GM21619 (cell line): ENCODE measurements around the gene HAT1.

Source experiments
- ATAC-seq: cut with Tn5 transposase; IDR thresholded peaks from one replicate; pipeline ENCODE4 v1.9.1; 2021; ENCODE audit not compliant: unreplicated experiment

The HAT1 gene

DNA sequence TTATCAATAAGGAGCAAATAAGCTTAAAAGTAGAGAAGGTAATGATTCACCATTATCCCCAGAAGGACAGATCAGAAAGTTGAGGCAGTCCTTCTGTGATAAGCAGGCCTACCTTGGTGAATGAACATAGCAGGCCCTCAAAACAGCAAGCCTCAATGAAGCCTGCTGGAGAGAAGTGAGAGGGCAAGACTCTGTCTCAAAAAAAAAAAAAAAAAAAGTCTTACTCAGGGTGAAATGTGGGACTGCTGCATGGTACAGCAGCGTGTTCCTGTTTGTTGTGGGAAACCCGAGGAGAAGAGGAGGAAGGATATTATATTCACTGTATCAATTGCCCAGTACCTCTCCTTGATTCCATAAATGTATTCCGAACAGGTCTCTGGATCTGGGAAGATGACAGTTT lies 8.7 kb upstream of the HAT1 start:
- ATAC-seq: no peak

DNA sequence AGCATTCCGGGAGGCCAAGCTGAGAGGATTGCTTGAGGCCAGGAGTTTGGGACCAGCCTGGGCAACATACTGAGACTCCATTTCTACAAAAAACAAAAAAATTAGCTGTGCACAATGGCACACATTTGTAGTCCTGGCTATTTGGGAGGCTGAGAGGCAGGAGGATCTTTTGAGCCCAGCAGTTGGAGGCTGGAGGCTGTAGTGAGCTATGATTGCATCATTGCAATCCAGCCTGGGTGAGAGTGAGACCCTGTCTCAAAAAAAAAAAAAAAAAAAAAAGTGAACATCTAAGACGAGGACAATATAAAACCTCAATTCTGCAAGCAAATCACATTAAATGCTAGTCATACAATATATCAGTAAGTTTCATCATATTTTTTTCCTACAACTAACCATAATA lies 2.8 kb upstream of the HAT1 start:
- ATAC-seq: no peak

DNA sequence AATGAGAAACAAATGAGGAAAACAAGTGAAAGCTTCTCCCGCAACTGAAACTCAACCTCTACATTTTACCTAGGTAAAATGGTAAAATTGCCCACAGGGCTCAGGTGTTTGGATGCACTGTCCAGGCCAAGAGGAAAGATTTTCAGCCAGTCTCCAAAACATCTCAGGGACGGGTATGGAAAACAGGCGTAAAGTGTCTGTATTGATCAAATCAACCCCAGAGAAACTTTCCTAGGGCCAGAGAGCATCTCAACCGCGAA lies 361 bp upstream of the HAT1 start:
- no peak for ATAC-seq

DNA sequence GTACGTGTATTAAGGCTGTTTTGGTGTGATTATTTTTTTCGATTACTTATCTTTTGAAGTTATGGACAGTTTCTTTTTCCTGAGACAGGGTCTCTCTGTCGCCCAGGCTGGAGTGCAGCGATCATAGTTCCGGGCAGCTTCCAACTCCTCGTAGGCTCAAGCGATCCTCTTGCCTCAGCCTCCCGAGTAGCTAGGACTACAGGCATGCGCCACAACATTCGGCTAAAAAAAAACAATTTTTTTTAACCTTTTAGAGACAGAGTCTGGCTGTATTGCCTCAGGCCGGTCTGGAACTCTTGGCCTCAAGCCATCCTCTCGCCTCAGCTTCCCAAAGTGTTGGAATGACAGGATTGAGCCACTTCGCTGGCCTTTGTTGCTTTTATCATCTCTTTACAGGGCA lies 945 bp downstream of the HAT1 start:
- no peak for ATAC-seq

DNA sequence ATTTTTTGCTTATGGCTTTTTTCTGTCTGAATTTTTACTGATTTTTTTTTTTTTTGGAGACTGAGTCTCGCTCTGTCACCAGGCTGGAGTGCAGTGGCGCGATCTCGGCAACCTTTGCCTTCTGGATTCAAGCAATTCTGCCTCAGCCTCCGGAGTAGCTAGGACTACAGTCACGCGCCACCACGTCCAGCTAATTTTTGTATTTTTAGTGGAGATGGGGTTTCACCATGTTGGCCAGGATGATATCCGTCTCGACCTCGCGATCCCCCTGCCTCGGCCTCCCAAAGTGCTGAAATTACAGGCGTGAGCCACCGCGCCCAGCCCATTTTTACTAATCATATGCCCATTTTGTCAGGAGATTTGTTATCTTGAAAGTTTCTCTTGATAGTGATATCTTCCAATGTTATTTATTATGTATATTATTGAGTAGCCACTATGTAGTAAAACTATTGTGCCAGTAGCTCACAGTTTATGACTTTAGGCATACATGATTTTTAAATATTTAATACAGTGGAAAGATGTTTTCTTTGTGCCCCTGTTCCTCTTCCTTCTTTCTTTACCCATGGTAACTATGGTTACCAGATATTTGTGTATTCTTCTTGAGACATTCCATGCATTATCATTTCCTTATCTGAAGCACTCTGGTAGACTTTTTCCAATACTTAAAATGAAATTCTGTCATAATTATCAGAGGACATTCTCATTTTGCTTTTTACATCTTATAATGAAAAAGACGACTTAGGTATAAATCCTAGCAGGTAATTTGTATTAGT lies 2.1 kb downstream of the HAT1 start:
- ATAC-seq: no peak

DNA sequence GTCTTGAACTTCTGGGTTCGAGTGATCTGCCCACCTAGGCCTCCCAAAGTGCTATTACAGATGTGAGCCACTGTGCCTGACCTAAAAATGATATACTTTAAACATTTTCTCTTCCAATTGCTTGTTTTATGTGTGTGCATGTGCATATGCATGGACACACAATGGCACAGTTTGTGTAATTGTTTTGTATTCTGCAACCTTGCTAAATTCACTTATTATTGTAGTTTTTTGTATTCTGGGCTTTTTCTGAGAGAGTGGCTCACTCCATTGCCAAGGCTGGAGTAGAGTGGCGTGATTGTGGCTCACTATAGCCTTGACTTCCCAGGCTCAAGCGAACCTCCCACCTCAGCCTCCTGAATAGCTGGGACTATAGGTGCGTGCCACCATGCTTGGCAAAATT lies 8.1 kb downstream of the HAT1 start:
- no peak for ATAC-seq

DNA sequence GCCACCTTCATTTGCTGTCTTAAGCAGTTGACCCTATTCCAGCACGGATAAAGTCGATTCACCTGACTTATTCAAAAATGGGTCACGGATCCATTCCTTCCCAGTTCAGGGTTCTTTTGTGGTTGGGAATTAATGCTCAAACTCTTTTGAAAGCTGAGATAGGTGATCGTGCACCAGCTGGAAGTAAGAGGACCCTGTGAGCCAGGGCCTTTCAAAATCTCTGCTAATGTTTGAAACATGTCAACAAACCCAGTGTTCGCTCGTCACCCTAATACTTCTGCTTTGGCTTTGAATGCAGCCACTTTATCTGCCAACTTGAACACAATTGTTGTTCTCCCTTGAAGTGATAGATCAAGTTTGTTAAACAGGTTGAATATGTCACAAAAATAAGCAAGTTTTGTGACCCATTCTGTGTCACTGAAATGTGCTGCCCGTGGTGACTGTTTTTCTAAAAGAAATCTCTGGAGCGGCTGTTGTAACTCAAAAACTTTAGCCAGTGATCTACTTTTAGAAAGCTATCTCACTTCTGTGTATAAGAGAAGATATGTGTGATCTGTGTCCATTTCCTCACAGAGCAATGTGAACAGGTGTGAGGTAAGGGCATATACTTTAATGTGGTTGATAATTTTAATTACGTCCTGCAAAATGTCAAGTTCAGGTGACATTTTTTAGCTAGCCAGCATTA lies 16.9 kb downstream of the HAT1 start:
- ATAC-seq: no peak

DNA sequence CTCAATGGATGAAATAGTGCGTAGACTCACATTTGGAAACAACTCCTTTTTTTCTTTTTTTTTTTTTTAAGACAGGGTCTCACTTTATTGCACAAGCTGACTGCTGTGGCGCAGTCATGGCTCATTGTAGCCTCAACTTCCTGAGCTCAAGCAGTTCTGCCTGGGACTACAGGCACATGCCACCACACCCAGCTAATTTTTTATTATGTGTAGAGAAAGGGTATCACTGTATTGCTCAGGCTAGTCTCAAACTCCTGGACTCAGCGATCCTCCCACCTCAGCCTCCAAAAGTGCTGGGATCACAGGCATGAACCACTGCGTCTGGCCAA lies 17.4 kb downstream of the HAT1 start:
- ATAC-seq: no peak

DNA sequence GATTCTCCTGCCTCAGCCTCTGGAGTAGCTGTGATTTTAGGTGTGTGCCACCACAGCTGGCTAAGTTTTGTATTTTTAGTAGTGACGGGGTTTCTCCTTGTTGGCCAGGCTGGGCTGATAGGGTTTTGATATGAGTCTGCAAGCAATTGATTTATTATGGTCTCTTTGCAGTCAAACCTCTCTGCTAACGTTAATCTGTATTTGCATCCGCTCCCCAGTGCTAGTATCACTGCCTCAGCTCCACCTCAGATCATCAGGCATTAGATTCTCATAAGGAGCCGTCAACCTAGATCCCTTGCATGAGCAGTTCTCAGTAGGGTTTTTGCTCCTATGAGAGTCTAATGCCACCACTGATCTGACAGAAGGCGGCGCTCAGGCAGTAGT lies 19.0 kb downstream of the HAT1 start:
- no peak for ATAC-seq

DNA sequence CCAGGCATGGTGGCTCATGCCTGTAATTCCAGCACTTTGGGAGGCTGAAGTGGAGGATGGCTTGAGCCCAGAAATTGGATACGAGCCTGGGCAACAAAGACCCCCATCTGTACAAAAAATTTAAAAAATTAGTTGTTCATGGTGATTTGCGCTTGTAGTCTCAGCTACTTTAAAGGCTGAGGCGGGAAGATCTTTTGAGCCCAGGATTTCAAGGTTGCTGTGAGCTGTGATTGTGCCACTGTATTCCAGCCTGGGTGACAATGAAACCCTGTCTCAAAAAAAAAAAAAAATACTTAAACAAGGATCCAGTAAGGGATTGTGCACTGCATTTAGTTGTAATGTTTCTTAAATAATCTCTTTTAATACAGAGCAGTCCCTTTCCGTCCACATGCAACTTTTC lies 21.6 kb downstream of the HAT1 start:
- ATAC-seq: no peak

DNA sequence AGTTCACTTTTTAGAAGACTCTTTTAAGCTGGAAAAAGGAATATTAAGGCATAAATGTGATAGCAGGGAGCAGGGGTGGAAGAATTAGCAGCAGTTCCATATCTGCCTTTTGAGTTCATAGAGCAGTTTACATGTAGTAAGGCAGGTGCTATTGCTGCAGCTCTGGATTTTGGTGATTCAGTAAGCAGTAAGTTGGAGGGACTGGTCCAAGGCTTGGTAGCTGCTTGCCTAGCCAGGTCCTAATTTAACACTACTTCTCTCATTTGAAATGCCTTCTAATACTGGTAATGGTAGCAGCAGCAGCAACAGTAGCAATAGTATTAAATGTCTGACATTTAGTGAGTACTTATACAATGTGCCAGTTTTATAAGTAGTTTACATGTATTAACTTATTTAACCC lies 30.0 kb downstream of the HAT1 start:
- no peak for ATAC-seq

DNA sequence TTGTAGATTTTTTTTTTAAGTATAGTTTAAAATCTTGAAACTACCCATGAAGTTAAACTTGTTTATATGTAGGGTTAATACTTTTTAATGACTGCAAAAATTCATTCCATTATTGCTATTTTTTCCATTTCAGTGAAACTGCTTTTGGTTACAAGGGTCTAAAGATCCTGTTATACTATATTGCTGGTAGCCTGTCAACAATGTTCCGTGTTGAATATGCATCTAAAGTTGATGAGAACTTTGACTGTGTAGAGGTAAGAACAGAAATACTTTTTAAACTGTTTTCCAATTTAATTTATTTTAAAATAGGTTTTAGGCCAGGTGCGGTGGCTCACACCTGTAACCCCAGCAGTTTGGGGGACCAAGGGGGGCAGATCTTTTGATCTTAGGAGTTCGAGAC lies 30.5 kb downstream of the HAT1 start:
- no peak for ATAC-seq

DNA sequence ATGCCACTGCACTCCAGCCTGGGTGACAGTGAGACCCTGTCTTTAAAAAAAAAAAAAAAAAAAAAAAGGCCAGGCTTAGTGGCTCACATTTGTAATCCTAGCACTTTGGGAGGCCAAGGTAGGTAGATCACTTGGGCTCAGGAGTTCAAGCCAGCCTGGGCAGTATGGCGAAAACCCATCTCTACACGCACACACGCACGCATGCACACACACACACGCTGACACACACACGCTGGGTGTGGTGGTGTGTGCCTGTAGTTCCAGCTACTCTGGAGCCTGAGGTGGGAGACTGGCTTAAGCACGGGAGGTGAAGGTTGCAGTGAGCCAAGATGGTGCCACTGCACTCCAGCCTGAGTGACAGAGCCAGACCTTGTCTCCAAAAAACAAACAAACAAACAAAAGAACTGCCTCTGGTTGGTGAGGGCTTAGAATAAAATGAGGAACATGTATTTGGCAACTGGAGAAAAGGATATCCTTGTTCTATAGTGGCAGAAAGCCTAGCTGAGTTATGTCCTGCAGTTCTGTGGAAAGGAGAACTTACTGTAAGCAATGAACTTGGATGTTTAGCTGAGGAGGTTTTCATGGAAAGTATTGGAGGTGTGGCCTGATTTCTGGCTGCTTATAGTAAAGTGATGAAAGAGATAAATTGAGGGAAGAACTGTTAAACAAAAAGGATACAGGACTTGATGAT lies 34.0 kb downstream of the HAT1 start:
- no peak for ATAC-seq

DNA sequence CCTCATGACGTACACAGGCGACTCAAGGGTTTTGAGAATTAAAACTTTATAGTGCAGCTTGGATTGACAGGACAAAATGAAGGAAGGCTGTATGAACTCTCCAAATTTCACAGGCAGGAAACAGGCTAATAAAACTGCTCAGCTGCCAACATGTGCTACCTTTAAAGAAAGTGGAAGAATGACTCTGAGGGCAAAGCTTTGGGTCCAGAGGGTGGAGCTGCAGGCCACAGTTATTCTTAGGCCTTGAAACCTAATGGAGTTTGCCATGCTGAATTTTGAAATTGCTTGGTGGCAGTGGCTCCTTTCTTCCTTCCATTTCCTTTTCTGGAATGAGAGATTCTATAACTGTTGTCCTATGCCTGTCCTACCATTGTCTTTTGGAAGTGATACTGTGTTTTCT lies 34.8 kb downstream of the HAT1 start:
- no peak for ATAC-seq

DNA sequence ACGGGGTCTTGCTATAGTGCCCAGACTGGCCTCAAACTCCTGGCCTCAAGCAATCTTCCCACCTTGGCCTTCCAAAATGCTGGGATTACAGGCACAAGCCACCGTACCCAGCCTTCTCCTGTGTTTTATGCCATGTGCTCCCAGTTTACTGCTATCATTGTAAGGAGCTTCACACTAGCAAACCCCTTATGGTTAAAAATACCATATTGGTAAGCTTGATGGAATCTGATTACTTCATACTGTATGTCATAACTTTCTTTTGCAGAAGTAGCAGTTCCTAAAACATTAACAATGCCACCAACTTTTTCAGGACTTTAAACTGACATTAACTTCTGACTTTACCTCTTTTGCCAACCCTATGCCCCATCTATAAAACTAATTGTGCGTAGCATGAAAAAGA lies 36.2 kb downstream of the HAT1 start:
- no peak for ATAC-seq

DNA sequence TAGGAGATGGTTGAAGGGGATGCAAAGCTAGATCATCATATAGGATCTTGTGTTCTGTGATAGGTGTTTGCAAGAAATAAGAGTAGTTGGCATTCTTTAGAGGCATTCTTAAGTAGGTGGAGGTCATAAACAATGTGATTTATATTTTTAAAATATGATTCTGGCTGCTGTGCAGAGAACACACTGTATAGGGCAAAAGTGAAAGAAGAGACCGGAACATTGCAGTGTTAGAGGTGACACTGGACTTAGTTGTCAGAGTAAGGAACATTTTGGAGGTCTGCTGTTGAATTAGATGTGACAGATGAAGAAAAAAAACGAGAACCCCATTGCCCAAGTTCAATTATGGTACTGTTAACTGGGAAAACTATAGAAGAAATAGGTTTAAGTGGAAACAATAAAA lies 37.7 kb downstream of the HAT1 start:
- ATAC-seq: no peak

DNA sequence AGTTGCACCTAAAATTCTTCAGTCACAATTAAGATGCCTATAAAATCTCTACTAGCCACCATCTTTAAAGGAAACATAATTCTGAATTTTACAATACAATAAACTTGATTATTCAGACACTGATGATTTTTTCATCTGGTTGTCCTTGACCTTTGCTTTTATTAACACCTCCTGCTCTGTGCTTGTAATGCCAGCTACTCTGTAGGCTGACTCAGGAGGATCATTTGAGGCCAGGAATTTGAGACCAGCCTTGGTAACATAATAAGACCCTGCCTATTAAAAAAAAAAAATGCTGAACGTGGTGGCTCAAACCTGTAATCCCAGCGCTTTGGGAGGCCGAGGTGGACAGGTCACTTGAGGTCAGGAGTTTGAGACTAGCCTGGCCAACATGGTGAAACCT lies 38.3 kb downstream of the HAT1 start:
- no peak for ATAC-seq

DNA sequence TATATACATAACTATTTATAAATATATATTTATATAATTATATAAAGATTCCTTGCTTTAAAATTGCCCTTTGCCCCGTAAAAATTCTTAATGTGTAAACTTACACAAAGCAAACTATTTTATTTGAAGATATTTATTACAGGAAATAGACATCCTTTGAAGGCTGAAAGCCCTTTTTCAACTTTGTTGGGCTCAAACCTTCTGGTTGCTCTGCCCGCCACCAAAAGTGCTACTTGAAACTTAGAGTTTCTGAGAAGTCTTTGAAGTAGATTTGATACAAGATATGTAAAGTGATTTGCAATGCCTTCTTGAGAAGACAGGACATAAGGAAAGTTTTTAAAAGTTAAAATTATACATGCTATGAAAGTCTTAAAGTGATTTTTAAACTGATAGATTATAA lies 40.9 kb downstream of the HAT1 start:
- ATAC-seq: no peak

DNA sequence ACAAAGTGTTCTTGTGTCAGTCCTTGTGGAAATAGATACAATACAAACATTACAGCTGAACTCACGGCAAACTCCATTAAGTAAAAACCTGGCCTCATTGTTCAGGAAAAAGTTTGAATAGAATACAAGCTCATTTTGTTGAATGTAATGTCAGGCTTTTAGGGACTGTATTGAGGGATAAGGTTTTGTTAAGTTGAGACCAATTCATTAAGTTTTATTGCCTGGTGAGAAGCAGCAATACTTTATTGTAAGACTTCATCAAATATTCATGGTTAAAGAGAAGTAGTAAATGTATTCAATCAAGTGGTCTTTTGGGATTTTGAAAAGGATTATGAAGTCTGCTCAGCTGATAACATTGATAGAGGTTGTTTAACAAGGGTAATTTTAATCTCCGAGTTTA lies 42.0 kb downstream of the HAT1 start:
- no peak for ATAC-seq

DNA sequence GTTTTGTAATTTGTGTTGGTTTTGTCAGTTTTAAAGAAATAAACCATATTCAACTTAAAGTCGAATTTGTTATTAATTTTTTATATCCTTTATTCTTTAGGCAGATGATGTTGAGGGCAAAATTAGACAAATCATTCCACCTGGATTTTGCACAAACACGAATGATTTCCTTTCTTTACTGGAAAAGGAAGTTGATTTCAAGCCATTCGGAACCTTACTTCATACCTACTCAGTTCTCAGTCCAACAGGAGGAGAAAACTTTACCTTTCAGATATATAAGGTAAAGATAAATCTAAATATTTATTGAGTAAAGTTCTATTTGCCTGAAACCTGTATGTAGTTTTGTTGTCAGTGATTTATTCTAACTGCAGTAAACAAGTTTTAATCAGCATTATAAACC lies 43.0 kb downstream of the HAT1 start:
- ATAC-seq: no peak

DNA sequence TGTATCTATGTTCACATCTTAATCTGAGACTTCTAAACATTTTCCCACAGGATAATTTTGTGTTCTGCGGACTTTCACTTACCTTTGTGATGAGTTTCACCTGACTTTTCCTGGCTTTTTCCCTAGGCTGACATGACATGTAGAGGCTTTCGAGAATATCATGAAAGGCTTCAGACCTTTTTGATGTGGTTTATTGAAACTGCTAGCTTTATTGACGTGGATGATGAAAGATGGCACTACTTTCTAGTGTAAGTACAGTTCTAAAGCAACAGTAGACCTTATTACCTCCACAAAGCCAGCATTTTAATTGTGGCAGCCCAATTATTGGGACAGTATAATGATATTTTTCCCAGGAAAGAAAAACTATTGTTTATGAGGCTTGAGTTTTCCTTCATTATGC lies 43.4 kb downstream of the HAT1 start:
- ATAC-seq: no peak

DNA sequence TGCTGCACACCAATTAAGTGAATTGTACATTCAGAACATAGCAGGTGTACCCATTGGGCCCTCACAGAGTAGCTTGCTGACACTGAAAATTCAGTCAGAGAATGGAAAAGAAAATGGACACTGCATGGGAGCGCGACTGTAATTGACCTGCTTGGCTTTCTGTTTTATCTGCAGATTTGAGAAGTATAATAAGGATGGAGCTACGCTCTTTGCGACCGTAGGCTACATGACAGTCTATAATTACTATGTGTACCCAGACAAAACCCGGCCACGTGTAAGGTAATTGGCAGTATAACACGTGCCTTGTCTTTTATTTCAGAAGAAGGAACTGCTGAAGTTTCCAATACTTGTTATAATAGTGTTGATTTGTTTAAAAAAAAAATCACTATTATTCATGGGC lies 44.0 kb downstream of the HAT1 start:
- no peak for ATAC-seq

DNA sequence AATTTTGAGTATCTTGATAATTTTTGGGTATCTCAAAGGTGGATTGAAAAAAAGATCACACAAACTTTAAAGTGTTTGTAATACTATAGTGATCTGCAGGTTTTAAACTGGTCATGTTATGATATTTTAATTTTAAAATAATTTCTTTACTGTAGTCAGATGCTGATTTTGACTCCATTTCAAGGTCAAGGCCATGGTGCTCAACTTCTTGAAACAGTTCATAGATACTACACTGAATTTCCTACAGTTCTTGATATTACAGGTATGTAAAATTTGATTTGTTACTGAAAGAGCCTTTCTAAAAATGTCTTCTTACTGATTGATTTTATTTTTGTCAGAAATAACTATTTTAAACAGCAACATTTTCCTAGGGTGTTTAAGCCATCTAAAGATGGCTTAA lies 44.4 kb downstream of the HAT1 start:
- ATAC-seq: no peak
